HUDEP-2 (cell line): Measurements from ENCODE around the gene WDR38.

Experiments
- DNase-seq, 76 experiments: peaks; one replicate each; lab custom pipeline; 2025; ENCODE audit not compliant: unreplicated experiment in 76 of 76; lab: John Stamatoyannopoulos, UW

Gene WDR38

DNA sequence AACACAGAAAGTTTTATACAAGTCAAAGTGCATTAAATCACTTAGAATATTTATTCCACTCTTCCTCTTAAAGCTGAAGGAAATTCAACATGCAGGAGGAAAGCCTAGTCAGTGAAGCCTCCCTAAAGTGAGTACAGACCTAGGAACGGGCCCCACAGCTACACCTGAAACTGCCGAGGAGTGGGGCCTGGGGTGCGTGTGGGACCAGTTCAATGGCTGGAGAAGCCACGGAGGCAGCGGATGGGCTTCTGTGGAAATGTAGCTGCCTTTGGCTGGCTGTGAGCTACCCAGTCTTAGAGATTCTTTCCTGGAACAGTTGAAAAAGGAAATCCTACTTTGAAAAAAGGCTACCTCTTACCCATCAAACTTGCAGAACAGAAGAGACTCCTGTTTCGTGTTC lies 25.3 kb downstream of the WDR38 start:
- DNase-seq: no peak

DNA sequence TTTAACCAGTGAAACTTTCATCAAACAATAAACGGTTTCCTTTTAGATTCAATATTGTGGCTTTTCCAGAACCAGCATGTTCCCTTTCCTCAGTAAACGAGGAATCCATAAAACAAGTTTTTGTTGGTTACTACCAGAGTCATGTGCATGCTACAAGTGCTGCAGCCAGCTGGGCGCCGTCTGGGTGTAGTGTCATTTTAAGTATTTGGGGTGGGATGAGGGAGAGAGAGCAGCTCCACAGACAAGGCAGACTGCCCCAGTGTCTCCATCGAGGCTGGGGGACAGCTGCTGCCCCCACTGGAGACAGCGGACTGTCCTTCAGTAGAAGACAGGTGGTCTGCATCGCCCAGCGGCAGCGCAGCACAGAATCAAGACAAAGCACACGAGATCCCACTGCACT lies 26.0 kb downstream of the WDR38 start:
- no peak for DNase-seq

DNA sequence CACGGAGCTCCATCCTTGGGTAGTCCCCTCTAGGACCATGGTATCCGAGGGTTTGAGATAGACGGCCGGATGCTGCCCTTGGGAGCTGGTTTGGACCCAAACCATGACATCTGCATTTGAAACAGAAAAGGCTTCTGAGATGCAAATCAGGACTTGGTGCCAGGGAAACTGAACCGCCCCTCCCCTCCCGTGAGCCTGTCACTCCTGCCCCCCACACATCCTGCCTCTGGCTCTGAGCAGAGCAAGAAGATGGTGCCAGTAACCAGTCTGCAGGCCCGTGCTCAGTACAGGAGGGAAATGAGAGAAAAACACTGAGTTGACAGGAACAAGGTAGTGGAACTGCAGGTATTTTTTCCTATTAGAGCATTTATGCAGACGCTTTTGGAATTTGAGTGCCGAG lies 27.2 kb downstream of the WDR38 start:
- DNase-seq: no peak

DNA sequence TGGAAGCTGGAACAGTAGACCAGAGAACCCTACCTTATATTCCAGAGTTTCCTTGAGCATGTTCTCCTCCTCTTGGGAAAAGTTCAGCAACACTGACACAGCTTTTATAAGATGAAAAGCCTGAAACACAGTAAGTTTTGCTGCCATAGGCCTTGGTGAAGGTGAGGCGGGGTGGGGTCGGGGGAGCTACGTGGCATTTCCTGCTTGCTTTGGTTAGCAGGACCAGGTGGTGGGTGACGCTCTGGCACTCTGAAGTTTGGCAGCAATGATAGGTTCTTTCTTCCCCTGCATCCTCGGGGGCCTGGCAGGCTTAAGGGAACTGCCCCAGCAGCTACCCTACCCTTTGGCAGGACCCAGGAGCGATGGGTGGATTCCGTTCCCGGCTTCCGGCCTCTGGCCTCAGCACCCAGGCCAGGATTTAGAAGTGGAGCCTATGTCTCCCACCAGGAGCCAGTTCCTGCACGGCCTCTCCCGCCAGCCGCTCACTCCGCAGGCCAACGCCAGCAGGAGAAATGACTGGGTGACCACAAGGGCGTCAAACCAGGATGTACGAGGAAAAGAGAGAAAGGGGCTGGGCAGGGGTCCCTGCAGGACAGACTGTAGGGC lies 28.0 kb downstream of the WDR38 start:
- no peak for DNase-seq

DNA sequence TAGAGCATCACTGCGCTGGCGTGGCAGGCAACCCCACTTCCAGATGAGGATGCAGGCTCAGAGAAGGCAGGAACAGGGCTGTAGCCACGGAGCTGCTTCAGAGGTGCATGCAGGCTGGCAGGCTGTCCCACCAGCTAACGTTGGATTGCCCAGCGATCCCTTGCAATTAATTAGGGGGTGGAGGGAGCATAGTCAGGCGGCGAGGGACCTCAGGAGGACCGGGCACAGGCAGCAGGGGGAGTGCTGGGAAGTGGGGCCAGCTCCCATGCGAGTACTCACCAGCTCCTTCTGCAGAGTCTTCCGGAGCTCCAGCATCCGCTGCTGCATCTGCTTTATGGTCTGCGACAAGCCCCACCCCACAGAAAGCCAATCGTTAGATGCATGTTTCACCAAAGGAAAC lies 29.0 kb downstream of the WDR38 start:
- no peak for DNase-seq

DNA sequence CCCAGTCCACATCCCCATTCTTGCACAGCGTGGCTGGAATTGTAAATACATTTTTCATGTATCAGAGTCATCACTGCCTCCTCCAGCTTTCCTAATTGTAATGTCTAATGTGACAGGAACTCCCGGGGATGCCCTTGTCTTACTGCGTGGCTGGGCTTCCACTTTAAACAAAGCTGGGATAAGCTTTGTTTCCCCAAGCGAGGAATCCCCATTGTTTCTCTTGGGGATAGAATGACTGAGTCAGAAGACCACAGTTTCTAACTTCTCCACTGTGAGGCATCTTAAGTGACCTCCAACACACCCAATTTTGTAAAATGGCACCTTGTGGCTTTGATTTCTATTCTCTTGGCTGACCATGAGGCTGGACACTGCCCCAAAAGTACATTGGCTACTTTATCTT lies 31.1 kb downstream of the WDR38 start:
- DNase-seq: no peak

DNA sequence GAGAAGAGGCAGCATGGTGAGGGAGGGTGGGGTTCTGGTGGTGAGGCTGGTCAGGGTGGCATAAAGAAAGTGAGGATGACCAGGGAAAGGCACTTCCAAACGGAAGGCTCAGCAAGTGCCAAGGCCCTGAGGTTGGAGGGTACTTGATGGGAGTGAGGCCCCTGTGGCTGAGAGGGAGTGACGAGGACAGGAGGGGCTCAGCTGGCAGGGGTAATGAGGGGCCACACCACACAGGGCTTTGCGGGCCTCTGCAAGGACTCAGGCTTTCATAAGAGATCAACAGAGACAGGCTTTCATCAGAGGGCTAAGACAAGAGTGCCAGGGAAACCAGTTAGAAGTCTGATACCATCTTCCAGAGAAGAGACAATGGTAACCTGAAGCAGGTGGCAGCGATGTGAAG lies 32.3 kb downstream of the WDR38 start:
- DNase-seq: no peak

DNA sequence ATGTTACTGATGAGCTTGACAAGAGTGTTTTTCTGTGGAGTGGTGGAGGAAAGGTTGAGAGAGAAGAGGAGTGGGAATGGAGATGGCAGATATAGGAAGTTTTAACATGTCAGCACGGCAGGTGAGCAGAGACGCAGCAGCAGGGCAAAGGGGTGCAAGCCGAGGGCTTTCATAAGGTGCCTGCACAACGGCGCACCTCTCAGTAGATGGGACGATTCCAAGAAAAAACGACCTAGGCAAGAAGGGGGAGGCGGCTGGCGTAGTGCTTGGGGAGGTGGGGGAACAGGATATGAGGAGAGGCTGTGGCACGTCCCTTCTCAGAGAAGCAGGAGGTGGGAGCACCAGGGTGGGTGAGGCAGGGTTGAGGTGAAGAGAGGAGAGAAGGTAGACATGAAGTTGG lies 33.2 kb downstream of the WDR38 start:
- no peak for DNase-seq

DNA sequence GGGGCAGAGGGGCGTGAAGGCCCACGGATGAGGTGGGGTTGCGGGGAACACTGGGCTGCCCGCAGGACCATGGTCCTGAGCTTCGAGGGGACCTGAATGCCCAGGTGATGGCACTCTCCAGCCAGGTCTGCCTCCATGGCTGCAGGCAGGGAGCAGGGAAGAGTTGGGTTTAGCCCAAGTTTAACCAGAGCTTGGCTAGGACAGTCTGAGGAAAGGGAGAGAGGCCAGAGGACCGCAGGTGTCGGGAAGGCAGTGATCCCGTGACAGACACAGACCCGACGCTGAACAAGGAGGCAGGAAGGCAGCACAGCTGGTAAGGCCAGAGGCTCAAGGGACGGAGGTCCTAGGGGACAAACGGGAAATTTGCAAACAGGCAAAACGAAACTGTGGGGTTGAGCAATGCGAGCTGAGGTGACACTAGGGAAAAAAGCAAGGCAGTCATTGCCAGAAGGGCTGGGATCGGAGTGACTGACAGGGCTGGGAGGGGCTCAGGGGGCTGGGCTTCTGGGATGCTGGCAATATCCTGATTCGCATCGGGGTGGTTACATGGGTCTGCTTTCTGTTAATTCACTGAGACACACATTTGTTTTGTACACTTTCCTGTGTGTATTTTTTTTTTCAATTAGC lies 33.7 kb downstream of the WDR38 start:
- no peak for DNase-seq

DNA sequence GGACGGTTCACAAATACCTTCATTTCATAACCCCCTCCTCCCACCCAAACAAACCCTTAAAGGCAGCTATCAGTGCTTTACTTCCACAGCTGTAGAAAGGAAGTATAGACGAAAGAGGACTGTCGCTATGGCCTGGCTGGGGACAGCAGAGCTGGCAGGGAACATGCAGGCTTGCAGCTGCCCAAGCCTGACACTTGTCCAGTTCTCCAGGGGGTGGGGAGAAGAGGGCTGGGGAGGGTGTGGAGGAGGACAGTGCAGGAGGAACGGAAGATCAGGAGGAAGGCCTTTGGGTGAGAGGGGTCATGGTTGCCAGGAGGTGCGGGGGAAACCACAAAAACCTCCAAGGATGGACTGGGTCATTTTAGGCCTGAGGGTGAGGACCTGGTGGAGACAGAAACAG lies 34.6 kb downstream of the WDR38 start:
- no peak for DNase-seq

DNA sequence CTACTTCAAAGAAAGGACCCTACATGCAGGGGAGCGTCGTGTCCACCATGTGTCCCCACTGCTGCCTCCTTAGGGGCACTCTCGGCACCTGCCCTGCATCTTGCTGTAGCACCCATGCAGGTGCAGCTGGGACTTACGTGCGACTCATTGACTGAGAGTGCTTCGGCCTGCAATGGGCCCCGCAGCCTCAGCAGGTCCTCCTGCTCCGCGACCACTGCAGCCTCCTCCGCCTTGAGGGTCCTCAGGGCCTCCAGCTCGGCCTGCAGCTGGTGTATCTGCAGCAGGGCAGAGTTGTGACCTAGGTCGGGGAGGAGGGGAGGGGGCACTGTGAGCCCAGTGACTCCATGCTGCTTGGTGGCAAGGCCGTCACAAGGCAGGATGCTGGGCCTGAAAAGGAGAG lies 35.7 kb downstream of the WDR38 start:
- no peak for DNase-seq

DNA sequence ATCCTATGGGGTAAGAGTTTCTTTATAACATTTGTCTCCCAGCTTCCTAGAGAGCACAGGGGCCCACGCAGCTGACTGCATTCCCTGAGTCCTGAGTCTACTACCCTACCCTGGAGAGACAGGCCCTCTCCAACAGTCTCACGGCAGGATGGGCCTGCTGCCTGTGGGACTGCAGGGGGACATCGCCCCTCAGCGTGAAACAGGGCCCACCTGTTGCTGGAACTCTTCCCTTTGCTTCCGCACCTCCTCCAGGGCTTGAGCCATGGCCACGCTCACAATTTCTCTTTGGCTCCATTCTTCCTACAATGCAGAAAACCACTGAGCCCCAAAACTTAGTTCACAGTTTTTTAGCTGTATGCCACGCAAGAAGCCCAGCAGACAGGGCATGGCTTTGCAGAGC lies 36.9 kb downstream of the WDR38 start:
- DNase-seq: no peak

DNA sequence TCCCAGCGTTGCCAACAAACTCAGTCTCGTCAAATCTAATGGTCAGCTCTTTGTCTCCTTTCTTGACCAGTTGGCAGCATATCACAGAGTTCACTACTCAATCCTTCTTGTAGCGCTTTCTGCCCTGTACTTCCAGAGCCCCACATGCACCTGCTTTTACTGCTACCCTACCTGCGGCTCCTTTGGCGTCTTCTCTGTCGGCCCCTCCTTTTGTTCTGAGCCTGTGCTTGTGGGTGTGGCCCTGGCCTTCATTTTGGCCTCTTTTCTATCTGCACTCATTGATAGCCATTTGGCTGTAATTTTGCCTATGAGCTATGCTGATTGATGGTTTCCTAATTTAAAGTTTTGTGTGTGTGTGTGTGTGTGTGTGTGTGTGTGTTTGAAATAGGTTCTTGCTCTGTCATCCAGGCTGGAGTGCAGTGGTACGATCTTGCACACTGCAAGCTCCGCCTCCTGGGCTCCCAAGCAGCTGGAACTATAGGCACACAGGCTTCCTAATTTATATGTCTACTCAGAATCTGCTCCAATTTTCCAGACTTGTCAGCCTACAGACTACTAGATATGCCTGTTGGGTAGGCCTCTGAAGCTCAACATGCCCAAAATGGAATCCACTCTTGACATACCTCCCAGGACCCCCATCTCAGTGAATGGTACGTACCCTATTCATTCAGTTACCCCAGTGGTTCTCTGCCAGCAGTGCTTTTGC lies 40.9 kb downstream of the WDR38 start:
- peak in 1 of 76 experiments; percentile 2 for DNase-seq

DNA sequence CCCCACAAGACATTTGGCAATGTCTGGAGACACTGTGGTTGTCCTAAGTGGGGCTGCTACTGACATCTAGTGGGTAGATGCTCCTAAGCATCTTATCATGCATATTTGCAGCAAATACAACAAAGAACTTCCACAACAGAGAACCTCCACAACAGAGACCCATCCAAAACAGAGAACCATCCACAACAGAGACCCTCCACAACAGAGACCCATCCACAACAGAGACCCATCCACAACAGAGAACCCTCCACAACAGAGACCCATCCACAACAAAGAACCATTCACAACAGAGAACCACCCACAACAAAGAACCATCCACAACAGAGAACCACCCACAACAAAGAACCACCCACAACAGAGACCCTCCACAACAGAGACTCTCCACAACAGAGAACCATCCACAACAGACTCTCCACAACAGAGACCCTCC lies 41.5 kb downstream of the WDR38 start:
- DNase-seq: peak in 26 of 76 experiments; percentile 1 to 45 (median 16)

DNA sequence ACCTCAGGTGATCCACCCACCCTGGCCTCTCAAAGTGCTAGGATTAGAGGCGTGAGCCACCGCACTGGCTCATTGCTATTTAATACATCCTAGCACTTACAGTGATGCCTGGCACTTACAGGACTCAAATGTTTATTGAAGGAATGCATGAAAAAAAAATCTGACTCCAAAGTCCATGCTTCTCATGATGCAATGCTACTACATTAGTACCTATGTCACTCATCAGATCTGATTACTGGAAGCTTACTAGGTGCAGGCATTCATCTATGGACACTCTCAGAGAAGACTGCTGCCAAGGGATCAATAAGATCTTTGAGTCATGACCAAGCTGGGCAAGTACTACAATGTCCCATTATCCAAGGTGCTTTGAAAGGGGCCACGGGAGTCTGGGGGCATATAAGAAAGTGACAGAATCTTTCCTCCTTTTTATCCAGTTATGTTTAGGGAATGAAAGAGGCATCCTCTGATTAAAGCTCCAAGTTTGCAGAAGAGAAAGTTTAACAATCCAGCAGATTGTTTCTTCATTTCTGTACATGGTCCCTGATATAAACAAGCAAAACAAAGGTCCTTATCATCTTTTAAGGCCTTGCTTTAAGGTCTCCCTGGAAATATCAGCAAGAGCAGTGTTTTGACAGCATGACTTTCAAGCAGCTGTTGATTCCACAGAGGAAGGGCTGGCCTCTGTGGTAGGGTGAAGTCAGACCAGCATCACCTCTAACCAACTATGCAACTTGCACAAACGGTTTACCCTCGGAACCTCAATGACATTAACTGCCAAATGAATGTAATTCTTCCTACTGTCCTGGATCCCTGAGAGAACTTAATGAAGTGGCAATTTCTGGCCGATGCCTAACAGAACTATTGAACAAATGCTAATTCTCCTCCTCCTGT lies 44.6 kb downstream of the WDR38 start:
- DNase-seq: no peak

DNA sequence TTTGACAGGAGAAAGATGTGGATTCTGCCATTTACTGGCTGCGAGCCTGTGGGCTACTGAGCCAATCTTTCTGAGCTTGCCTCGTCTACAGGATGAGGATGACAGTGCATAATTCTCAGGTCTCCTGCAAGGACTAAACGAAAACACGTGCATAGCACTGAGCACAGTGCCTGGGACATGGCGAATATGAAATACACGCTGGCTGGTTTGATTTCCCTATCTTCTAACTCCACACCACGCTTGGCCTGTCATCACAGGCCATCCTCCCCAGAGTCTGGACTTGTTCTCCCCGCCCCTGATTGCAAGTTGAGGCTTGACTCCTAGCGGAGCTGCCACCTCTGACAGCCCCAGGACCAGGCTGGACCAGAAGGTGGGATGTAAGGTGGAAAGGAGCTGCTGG lies 46.6 kb downstream of the WDR38 start:
- DNase-seq: no peak

DNA sequence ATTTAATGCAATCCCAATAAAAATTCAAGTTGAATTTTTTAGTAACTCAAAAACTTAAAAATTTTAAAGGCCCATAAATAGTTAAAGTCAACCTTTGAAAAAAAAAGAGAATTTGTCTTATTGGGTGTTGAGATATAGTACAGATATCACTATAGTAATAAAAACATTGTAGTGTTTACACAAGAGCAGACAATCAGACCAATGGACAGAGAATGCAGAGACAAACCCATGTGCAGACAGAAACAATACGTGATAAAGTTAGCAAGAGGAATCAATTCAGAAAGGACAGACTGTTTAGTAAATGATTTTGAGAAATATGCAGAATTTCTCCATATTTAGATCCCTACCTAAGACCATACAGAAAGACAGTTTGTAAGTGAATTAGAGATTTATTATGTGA lies 53.7 kb downstream of the WDR38 start:
- DNase-seq: no peak
